Aorta (tissue), 5 donors: Measurements from ENCODE around the gene ACTR2. TPM values are rescaled to one million over a fixed set of nuclear protein-coding genes. Genes with fewer than 3 reads are reported as not detected.
A peak's percentile ranks its signal among the peaks of the same experiment; 100 is the strongest.
"Not testable (repeated sequence)": the region's sequence is repeated elsewhere in the genome, so short reads cannot be mapped to it uniquely, and the experiment has no call there.

ENCODE experiments used
- ATAC-seq: fragments of 200-7000 bp; cut with Tn5 transposase; one replicate; pipeline ENCODE4 v1.9.1; 2022; ENCODE audit warnings: moderate library complexity; ENCODE audit not compliant: low FRiP score
- DNase-seq, 2 donors: peaks; one replicate each; pipeline ENCODE4 v3.0.0-alpha.2; 2020
- H3K27ac ChIP-seq, 2 donors: one replicate each; pipeline ENCODE4 v1.5.1; 2013; ENCODE audit warnings: low read length in 2 of 2, mild to moderate bottlenecking in 2 of 2, moderate library complexity in 2 of 2, control low read depth in 1 of 2, inconsistent platforms in 1 of 2, low read depth in 1 of 2
- H3K27me3 ChIP-seq, 2 donors: one replicate each; pipeline ENCODE4 v1.6.1; 2013; ENCODE audit warnings: control low read depth in 1 of 2, low read length in 1 of 2, mild to moderate bottlenecking in 1 of 2, moderate library complexity in 1 of 2; ENCODE audit not compliant: insufficient read depth in 2 of 2, control insufficient read depth in 1 of 2
- H3K36me3 ChIP-seq, 2 donors: one replicate each; pipeline ENCODE4 v1.6.1; 2013; ENCODE audit warnings: control low read depth in 1 of 2, low read length in 1 of 2, mild to moderate bottlenecking in 1 of 2; ENCODE audit not compliant: insufficient read depth in 2 of 2, control insufficient read depth in 1 of 2
- H3K4me1 ChIP-seq, 2 donors: one replicate each; pipeline ENCODE4 v1.6.1; 2013; ENCODE audit warnings: low read length in 2 of 2, control low read depth in 1 of 2, mild to moderate bottlenecking in 1 of 2, moderate library complexity in 1 of 2; ENCODE audit not compliant: insufficient read depth in 2 of 2, control insufficient read depth in 1 of 2
- H3K4me3 ChIP-seq, 2 donors: one replicate each; pipeline ENCODE4 v1.5.1; 2013; ENCODE audit warnings: low read length in 2 of 2, control low read depth in 1 of 2, mild to moderate bottlenecking in 1 of 2
- H3K9me3 ChIP-seq: one replicate; pipeline ENCODE4 v1.6.1; 2013; ENCODE audit warnings: mild to moderate bottlenecking, low read length; ENCODE audit not compliant: control insufficient read depth
- WGBS, 2 donors: extraction: QIAGEN DNeasy Blood & Tissue Kit; methylation state at CpG; one replicate each; pipeline ENCODE4 v1.1.7; 2013; 5-methylcytosine and 5-hydroxymethylcytosine counted together
- intact Hi-C, 2 donors: fragments of 100-400 bp; cut with DNase I; formaldehyde crosslinking; loops; one replicate each; pipeline versions ENCODE4 v1.14.2 to v1.15.0; 2022
- polyA plus RNA-seq, 2 donors: library from polyadenylated mRNA; stranded (reverse); fragments of 200-250 nt; gene quantifications; one replicate each; pipeline ENCODE4 v1.2.3, GENCODE V29; 2013
- total RNA-seq, 2 donors: library from RNA; stranded (reverse); fragmentation: NEBNext Ultra II Directional; extraction: Animal tissue kit (Norgen Biotek cat#: 25700); gene quantifications; one replicate each; pipeline ENCODE4 v1.2.1, GENCODE V29; 2021
- donor health status: healthy with polysubstance abuse.
- donor health status: Bipolar disorder and iron deficiency.
- donor health status: DM: no; HTN: no; CAD: no.
- donor health status: DM: no; HTN: no; CAD: no.
- donor health status: DM: yes; HTN: yes; CAD: no.

ACTR2 gene
- total and polyA plus RNA-seq, 4 donors, result 78.1 to 255 (median 183) TPM

DNA sequence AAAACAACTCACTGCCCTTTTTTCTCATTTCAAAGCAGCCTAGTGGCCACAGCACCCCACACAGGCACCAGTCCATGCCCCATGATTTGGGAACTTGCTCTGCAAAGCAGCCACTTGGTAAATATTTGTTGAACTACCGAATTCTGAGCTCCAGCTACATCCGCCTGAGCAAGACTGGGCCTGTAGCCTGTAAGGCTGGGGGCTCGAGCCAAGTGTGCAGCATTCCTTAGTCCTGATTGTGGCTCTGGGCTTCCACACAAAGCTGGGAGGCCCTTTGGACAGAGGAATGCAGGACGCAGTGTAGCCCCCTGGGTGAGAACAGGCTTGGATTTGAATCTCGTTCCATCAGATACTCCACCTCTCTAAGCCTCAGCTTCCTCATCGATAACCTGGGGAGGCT lies 88.4 kb downstream of the ACTR2 start:
- no peak overlapping the region for H3K4me3 ChIP-seq
- H3K9me3 ChIP-seq, result no peaks in the 10 kb centered on the region
- peak; percentile 88 for DNase-seq
- intact Hi-C loops, result loop anchor here (5.0 kb wide), 2 partner anchors 116 to 121 kb away; partner anchors contain the start of gene SPRED2 (in 1 of the 2)
- WGBS, 2 donors, result 1 to 5% methylated on average over 6 of the region's 6 CpGs
- H3K36me3 ChIP-seq, result peaks cover 0 to 5% of the 10 kb centered on the region in 2 donors
- no peaks in the 10 kb centered on the region for H3K27me3 ChIP-seq
- H3K27ac ChIP-seq, result peak overlapping the region in 1 of 2 donors; percentile 60
- no peaks in the 10 kb centered on the region for H3K4me1 ChIP-seq
- ATAC-seq, result peak; percentile 88

DNA sequence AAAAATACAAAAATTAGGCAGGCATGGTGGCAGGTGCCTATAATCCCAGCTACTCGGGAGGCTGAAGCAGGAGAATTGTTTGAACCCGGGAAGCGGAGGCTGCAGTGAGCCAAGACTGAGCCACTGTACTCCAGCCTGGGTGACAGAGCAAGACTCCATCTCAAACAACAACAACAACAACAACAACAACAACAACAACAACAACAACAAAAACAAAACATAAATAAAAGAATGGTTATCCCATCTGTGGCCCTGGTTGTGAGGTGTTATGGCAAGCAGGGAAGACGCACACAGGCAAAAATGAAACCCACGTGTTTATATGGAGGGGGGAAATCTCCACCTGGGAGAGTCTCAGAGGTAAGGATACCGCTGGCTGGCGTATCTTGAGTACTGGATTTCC lies 89.7 kb downstream of the ACTR2 start:
- WGBS, 2 donors, result 93 to 99% methylated on average over 7 of the region's 7 CpGs
- not testable (repeated sequence) for ATAC-seq, H3K4me1 ChIP-seq, DNase-seq, H3K9me3 ChIP-seq, H3K36me3 ChIP-seq, H3K27ac ChIP-seq, H3K4me3 ChIP-seq, H3K27me3 ChIP-seq
- intact Hi-C loops, result loop anchor here (5.0 kb wide), 2 partner anchors 115 to 120 kb away; partner anchors contain the start of gene SPRED2 (in 1 of the 2)

DNA sequence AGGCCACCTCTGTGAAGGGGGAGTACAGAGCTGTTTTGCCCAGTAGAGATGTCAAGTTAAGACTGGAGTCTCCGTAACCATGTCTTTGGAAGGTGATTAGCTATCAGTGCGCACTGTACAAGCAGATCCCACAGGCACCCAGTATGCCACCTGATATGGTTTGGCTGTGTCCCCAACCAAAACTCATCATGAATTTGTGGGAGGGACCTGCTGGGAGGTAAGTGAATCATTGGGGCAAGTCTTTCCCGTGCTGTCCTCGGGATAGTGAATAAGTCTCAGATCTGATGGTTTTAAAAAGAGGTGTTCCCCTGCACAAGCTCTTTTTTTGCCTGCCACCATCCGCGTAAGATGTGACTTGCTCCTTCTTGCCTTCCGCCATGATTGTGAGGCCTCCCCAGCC lies 90.2 kb downstream of the ACTR2 start:
- no peaks in the 10 kb centered on the region for H3K4me1 ChIP-seq
- H3K36me3 ChIP-seq, result peaks cover 0 to 5% of the 10 kb centered on the region in 2 donors
- H3K9me3 ChIP-seq, result no peaks in the 10 kb centered on the region
- WGBS, 2 donors, result 98 to 100% methylated on average over 7 of the region's 7 CpGs
- DNase-seq, result no peak
- H3K27me3 ChIP-seq, result no peaks in the 10 kb centered on the region
- H3K27ac ChIP-seq, result no peak overlapping the region
- H3K4me3 ChIP-seq, result no peak overlapping the region
- no peak for ATAC-seq
- intact Hi-C loops, result loop anchor here (5.0 kb wide), 2 partner anchors 114 to 119 kb away; partner anchors contain the start of gene SPRED2 (in 1 of the 2)

DNA sequence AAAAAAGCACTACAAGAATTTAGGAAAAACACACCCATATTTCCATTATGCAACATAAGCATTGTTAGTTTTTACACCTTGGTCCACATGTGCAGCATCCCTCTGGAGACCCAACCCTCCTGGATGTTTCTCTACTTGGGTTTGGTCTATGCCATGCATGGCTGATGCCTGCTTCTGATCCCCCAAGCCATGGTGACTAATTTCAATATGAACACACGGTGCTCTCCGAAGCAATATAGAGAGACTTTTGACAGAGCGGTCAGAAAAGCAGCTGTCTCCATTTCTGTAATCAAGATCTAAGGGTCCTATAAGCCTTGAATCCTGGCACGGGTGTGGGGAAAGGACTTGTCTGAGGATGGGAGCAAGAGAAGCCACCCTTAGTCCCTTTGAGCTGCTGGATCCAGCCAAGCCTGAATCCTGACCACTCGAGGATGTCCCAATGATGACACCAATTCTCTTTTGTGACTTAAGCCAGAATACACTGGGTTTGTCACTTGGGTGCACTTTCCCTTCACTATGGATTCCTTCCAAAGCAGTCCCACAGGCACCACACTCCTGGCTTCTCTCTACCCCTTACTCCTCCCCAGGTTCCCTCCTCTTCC lies 91.5 kb downstream of the ACTR2 start:
- Histone ChIP-seq H3K27ac (peak overlapping the region in 1 of 2 donors; percentile 41), H3K4me1 (no peaks in the 10 kb centered on the region), H3K27me3 (no peaks in the 10 kb centered on the region), H3K36me3 (no peaks in the 10 kb centered on the region), H3K9me3 (no peaks in the 10 kb centered on the region), H3K4me3 (no peak overlapping the region)
- intact Hi-C loops, result loop anchor here (5.0 kb wide), 2 partner anchors 113 to 118 kb away; partner anchors contain the start of gene SPRED2 (in 1 of the 2)
- ATAC-seq (no peak), DNase-seq (no peak)
- WGBS, 2 donors, result 78 to 94% methylated on average over 5 of the region's 5 CpGs

DNA sequence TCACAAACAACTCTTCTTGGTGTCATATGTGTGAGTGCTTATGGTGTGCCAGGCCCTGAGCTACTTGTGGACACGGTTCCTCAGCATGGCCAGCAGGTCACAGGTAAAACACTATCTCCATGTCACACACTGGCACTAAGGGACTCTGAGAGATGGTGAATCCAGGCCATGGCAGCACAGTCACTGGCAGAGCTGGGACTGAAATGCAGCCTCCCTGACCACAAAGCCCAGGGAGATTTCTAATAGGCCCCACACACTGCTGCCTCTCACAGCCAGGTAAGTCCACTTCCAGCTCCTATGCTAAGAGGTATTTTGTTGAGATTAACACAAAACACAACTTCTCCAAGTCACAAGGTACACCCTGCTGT lies 92.0 kb downstream of the ACTR2 start:
- intact Hi-C loops, result loop anchor here (5.0 kb wide), 2 partner anchors 113 to 118 kb away; partner anchors contain the start of gene SPRED2 (in 1 of the 2)
- 98 to 100% methylated on average over 1 of the region's 1 CpG for WGBS, 2 donors
- DNase-seq, result no peak

DNA sequence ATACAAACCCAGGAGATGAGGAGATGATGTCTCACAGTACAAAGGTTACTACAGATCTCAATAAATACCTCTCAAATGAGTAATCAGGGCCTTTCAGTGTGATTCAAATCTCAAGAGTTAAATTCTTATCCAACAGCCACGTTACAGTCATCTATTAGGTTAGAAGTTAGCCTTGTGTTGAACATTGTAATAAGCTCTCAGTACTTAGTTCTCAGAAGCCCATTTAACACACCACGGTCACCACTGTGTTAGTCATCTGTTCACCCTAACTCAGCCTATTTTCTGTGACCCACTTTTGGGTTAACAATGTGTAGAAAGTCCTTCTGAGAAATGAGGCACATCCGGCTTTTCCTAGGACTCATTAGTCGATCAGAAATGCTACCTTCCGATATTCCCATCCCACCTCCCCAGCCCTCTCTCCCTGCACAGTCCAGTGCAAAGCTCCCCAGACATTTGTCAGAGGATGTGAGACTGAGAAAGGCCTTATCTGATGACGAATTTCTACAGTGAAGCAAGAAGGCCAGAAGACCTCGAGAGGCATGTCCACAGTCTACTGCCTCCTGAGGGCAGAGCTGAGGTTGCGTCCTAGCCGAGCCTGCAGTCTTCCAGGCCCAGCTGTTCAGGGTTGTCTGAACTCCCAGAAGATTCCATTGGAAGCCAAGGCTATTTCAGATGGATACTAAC lies 92.6 kb downstream of the ACTR2 start:
- intact Hi-C loops, result no loop called here
- no peak for DNase-seq
- WGBS, 2 donors, result 71% methylated on average over 9 of the region's 9 CpGs
- Histone ChIP-seq H3K27ac (peak overlapping the region in 1 of 2 donors; percentile 0), H3K36me3 (no peaks in the 10 kb centered on the region), H3K27me3 (no peaks in the 10 kb centered on the region), H3K4me3 (no peak overlapping the region), H3K4me1 (peaks cover 0 to 1% of the 10 kb centered on the region in 2 donors), H3K9me3 (no peaks in the 10 kb centered on the region)
- ATAC-seq, result no peak

More for the DNA sequence above, 92.0 kb downstream of the ACTR2 start:
- Histone ChIP-seq H3K27ac (peak overlapping the region in 1 of 2 donors; percentile 41), H3K27me3 (no peaks in the 10 kb centered on the region), H3K36me3 (no peaks in the 10 kb centered on the region), H3K4me3 (no peak overlapping the region), H3K9me3 (no peaks in the 10 kb centered on the region), H3K4me1 (peaks cover 0 to 1% of the 10 kb centered on the region in 2 donors)
- ATAC-seq, result no peak

Other genes with a start within 250 kb of the ACTR2 start
- 10 to 100 TPM; 22.5 to 26.4 TPM for gene SLC1A4, start 238.4 kb upstream of the ACTR2 start, total RNA-seq
- 10 to 100 TPM in 1 of 2 donors, 1 to 10 TPM in 1; 6.9 to 13.1 TPM for gene SLC1A4, start 238.4 kb upstream of the ACTR2 start, polyA plus RNA-seq
- 10 to 100 TPM; 16.6 to 31.0 TPM for gene CEP68, start 171.4 kb upstream of the ACTR2 start, total RNA-seq
- 1 to 10 TPM; 3.5 to 9.2 TPM for gene CEP68, start 171.4 kb upstream of the ACTR2 start, polyA plus RNA-seq
- gene RAB1A, start 97.7 kb upstream of the ACTR2 start, total RNA-seq, result 100 to 1,000 TPM; 135 to 165 TPM
- gene RAB1A, start 97.7 kb upstream of the ACTR2 start, polyA plus RNA-seq, result 100 to 1,000 TPM; 118 to 124 TPM
- gene SPRED2, start 204.8 kb downstream of the ACTR2 start, total RNA-seq, result 10 to 100 TPM; 36.5 to 38.3 TPM
- gene SPRED2, start 204.8 kb downstream of the ACTR2 start, polyA plus RNA-seq, result 10 to 100 TPM in 1 of 2 donors, 1 to 10 TPM in 1; 9.9 to 19.7 TPM